Measurements from ENCODE around the gene PLCB1.

PLCB1 gene

GRCh38 chr20:8129211-8129976, 2.7 kb upstream of the PLCB1 start:
- no peak for DNase-seq (ENCODE audit: low spot score)

- no peak for DNase-seq (ENCODE audit: low spot score)
These were observed 1.1 kb upstream of the PLCB1 start for GRCh38 chr20:8130840-8131526.

GRCh38 chr20:8132484-8133309, 631 bp downstream of the PLCB1 start:
- DNase-seq (ENCODE audit: low spot score) = no peak

- no peak for DNase-seq (ENCODE audit: low spot score)
These were observed 1.3 kb downstream of the PLCB1 start for GRCh38 chr20:8133310-8133768.

GRCh38 chr20:8133851-8134451, 1.9 kb downstream of the PLCB1 start:
- DNase-seq (ENCODE audit: low spot score) = peak; percentile 19

GRCh38 chr20:8139899-8140298, 7.8 kb downstream of the PLCB1 start:
- DNase-seq (ENCODE audit: low spot score) = no peak

- DNase-seq (ENCODE audit: low spot score) = no peak
These were observed 11.4 kb downstream of the PLCB1 start for GRCh38 chr20:8143474-8143873.

- no peak for DNase-seq (ENCODE audit: low spot score)
These were observed 12.5 kb downstream of the PLCB1 start for GRCh38 chr20:8144282-8145245.

- no peak for DNase-seq (ENCODE audit: low spot score)
These were observed 13.4 kb downstream of the PLCB1 start for GRCh38 chr20:8145246-8146168.

- DNase-seq (ENCODE audit: low spot score) = no peak
These were observed 15.4 kb downstream of the PLCB1 start for GRCh38 chr20:8147476-8147875.

GRCh38 chr20:8148501-8148900, 16.4 kb downstream of the PLCB1 start:
- no peak for DNase-seq (ENCODE audit: low spot score)

GRCh38 chr20:8150591-8150990, 18.5 kb downstream of the PLCB1 start:
- DNase-seq (ENCODE audit: low spot score) = no peak

- DNase-seq (ENCODE audit: low spot score) = no peak
These were observed 19.3 kb downstream of the PLCB1 start for GRCh38 chr20:8151372-8151771.

GRCh38 chr20:8152183-8152582, 20.1 kb downstream of the PLCB1 start:
- no peak for DNase-seq (ENCODE audit: low spot score)

- DNase-seq (ENCODE audit: low spot score) = no peak
These were observed 20.8 kb downstream of the PLCB1 start for GRCh38 chr20:8152847-8153246.

- DNase-seq (ENCODE audit: low spot score) = no peak
These were observed 21.3 kb downstream of the PLCB1 start for GRCh38 chr20:8153281-8153908.

GRCh38 chr20:8154638-8155037, 22.6 kb downstream of the PLCB1 start:
- DNase-seq (ENCODE audit: low spot score) = no peak

- DNase-seq (ENCODE audit: low spot score) = no peak
These were observed 23.2 kb downstream of the PLCB1 start for GRCh38 chr20:8155229-8155628.

GRCh38 chr20:8155812-8156211, 23.7 kb downstream of the PLCB1 start:
- no peak for DNase-seq (ENCODE audit: low spot score)

Data from D341Med (cell line).